SK-MEL-5 (cell line): Measurements from ENCODE around the gene TET1. TPM values are rescaled to one million over a fixed set of nuclear protein-coding genes. Genes with fewer than 3 reads are reported as not detected.
"Not testable (repeated sequence)": the region's sequence is repeated elsewhere in the genome, so short reads cannot be mapped to it uniquely, and the experiment has no call there.

Experiments used
- DNase-seq: peaks from one replicate; pipeline ENCODE4 v3.0.0-alpha.2; 2016; ENCODE audit warnings: low read depth, low spot score
- in situ Hi-C: cut with HindIII; loops from 2 replicates; pipeline ENCODE4 v1.10.0; 2016; ENCODE audit warnings: low sequenced_read_pairs, high pct_unique_total_duplicates, low pct_unique_long_range_greater_than_20kb
- polyA plus RNA-seq, 2 experiments: library from polyadenylated mRNA; depleted of rRNA; stranded (reverse); fragments of >200 nt; gene quantifications; 2 replicates each; pipeline ENCODE4 v1.2.3, GENCODE V29; 2015
- total RNA-seq: library from RNA; depleted of rRNA; stranded (reverse); fragments of >200 nt; shearing (Covaris generic); gene quantifications from 2 replicates; pipeline ENCODE4 v1.2.3, GENCODE V29; 2014; rRNA removed

TET1 gene
- total RNA-seq, result 2.9 and 3.3 TPM in 2 replicates
- 0.67 and 0.94 TPM in 2 replicates for polyA plus RNA-seq (2015; cell fraction: cytosol; rRNA removed)
- 3.0 and 3.2 TPM in 2 replicates for polyA plus RNA-seq (2015; cell fraction: nucleus; rRNA removed)

DNA sequence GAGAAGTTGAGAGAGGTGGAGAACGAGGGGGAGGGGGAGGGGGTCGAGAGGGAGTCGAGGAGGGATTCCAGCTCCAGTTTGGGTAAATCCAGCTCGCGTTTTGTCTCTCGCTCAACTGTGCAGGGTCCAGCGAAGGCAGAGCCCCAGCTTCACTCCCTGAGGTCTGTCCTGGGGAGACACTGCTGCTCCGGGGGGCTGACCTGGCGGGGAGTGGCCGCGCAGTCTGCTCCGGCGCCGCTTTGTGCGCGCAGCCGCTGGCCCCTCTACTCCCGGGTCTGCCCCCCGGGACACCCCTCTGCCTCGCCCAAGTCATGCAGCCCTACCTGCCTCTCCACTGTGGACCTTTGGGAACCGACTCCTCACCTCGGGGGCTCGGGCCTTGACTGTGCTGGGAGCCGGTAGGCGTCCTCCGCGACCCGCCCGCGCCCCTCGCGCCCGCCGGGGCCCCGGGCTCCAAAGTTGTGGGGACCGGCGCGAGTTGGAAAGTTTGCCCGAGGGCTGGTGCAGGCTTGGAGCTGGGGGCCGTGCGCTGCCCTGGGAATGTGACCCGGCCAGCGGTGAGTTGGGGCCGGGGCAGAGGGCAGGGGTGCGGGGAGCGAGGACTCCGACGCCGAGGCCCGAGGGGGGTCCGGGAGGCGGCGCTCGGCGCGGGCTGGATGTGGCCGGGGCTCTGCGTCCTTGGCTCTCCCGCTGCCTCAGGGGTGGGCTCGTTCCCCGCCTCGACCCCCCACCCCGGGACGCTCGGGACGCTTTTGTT lies at the start of gene TET1:
Gene TET1 (plus strand): TSS at position 152 of the 757 bp plus-strand sequence. CDS start 12,002 bp downstream, outside the sequence.
- peak; percentile 75 for DNase-seq
- in situ Hi-C loops, result no loop called here

DNA sequence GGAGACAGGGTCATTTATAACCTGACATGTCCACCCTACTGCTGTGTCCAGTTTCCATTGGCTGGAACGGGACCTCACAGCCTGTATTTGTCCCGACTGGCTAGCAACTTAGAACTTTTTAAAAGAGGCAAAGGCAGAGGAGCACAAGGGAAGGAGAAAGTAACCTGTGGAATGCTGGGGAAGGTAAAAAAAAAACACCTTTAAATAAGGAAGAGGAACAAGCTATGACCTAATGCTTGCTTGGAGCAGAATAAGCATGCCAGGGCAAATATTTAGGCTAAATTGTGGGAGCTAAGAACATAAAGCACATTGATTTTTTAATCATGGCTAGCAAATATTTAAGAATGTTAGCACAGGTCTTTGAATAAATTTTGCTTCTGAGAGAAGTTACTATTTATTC lies 43.9 kb upstream of the TET1 start:
- DNase-seq, in situ Hi-C loops: not testable (repeated sequence)

DNA sequence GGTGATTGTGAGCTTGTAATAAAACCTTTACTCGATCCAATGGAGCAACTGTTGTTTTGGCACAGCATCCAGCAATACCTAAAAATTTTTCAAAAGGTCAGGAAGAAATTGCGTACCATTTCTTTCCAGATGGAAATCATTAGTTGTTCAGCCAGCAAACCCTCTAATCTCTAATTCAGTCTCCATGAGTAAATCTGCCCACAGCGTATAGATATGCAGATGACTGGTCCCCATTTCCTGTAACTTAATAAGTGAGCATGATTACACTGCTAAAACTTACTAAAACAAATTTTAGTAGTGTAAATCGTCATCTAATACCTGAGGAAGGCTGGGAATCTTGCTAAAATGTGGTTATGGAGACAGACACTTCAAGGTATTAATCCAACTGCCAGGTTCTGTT lies 43.4 kb upstream of the TET1 start:
- in situ Hi-C loops, result no loop called here
- DNase-seq, result no peak

DNA sequence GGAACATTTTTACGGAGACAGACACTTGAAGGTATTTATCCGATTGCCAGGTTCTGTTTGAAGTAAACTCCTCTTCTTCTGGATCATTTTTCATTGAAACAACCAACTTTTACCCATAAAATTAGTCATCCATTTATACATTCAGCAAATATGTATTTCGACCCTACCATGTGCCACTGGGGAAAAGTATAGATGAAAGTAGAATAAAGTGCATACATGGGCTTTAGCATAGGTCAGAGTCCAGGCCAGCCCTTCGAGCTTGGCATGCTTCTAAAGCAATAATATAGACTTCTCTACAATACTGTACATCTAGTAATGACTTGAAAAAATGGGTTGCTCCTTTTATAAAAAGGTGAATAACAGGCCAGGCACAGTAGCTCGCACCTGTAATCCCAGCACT lies 42.9 kb upstream of the TET1 start:
- no peak for DNase-seq

GRCh38 chr10:68518609-68519008 lies 41.5 kb upstream of the TET1 start:
- in situ Hi-C loops, DNase-seq: not testable (repeated sequence)

More for the DNA sequence above, 42.9 kb upstream of the TET1 start:
- in situ Hi-C loops, result no loop called here

- in situ Hi-C loops, DNase-seq: not testable (repeated sequence)
Observed at GRCh38 chr10:68525490-68526038, 34.6 kb upstream of the TET1 start.

- DNase-seq, result no peak
- in situ Hi-C loops, result no loop called here
Observed at GRCh38 chr10:68526634-68527307, 33.4 kb upstream of the TET1 start.

DNA sequence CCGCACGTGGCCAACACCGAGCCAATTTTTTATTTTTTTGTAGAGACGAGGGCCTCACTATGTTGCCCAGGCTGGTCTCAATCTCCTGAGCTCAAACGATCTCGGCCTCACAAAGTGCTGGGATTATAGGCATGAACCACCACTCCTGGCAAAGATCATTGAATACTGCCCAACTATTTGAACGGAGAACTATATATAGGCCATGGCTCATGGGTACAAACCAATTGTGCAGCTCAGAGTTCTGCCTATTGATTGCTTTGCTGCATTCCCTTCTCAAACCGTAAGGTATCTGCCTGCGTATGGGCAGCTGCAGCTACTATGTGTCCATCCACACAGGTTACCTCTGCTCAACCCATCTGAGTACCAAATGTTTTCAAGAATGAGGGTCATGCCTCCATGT lies 23.2 kb upstream of the TET1 start:
- in situ Hi-C loops, result no loop called here
- DNase-seq, result no peak

DNA sequence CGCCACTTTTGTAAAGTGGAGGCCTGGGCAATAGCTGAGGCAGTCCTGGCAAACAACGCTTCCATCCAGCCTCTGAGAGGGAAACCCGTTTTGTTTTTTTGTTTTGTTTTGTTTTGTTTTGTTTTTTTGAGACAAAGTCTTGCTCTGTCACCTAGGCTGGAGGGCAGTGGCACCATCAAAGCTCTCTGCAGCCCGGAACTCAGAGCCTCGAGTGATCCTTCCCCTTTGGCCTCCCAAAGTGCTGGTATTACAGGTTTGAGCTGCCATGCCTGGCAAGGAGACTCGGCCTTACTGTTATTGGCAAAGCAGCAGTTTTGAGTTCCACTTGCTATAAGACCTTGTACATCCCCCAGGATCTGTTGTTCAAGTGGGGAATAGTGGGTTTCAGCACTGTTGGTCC lies 22.3 kb upstream of the TET1 start:
- DNase-seq, result no peak
- in situ Hi-C loops, result no loop called here

- in situ Hi-C loops, result no loop called here
- no peak for DNase-seq
Observed at GRCh38 chr10:68543004-68543918, 16.9 kb upstream of the TET1 start.

GRCh38 chr10:68550747-68551411 lies 9.3 kb upstream of the TET1 start:
- DNase-seq, result peak; percentile 89
- in situ Hi-C loops, result no loop called here

- DNase-seq, result no peak
Observed at GRCh38 chr10:68553138-68553537, 7.0 kb upstream of the TET1 start.

DNA sequence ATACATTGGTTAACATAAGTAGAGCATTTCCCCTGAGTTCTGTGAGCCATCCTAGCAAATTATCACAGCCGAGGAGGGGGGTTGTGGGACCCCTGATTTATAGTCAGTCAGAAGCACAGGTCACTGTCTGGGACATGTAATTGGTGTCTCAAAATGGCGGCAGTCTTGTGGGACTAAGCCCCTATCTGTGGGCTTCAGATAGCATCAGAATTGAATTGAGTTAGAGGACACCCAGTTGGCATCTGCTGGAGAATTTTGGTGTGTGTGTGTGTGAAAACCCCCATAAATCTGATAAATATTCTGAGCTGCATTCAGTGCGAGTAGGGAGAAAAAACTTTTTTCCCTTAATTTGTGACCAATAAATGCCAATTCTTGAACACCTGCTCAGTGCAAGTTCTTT lies 6.5 kb upstream of the TET1 start:
- in situ Hi-C loops, result no loop called here
- DNase-seq, result no peak

More at GRCh38 chr10:68553138-68553537, 7.0 kb upstream of the TET1 start:
- in situ Hi-C loops, result no loop called here

- DNase-seq, result no peak
- in situ Hi-C loops, result no loop called here
Observed at GRCh38 chr10:68558478-68558877, 1.7 kb upstream of the TET1 start.

DNA sequence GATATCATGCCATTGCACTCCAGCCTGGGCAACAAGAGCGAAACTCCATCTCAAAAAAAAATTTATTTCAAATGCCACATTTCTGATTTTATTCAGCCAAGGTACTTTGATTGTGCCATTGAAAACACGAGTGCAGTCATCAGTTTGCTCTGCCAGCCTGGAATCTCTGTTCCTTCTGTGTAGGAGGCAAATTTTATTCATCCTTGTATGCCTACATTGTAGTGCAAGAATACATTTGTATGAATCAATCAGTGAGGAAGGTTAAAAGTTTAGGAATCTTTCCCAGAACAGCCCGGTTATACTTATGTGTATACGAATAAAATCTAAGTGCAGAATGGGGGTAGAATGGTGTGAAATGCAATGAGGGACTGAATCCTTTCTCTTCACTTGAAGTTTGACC lies 886 bp upstream of the TET1 start:
- in situ Hi-C loops, result no loop called here
- no peak for DNase-seq

DNA sequence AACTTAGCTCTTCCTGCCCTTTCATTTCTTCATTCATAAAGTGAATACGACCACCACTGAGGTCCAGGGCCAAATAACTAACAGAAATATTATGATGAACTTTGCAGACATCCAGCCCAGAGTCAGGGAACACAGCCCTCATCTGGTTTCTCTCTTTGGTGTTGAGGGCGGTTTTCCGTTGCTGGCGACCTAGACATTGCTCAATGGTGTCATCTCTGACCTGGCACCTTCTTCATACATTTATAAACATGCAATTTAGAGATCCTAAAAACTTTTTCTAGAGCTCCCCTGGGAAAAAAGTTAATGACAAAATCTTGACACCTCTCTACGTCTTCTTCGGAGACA lies 324 bp upstream of the TET1 start:
- peak; percentile 27 for DNase-seq
- in situ Hi-C loops, result no loop called here
